ENCODE measurements around the gene CD36. TPM values are rescaled to one million over a fixed set of nuclear protein-coding genes. Genes with fewer than 3 reads are reported as not detected.
A peak's percentile ranks its signal among the peaks of the same experiment; 100 is the strongest.

CD36 gene
- total RNA-seq, 1 donor from 2014 or later = 1.6 TPM

- Mint-ChIP-seq H3K27me3 (ENCODE audit: insufficient read depth, low read depth) (no peaks in the 10 kb centered on the region), H3K4me1 (peaks cover 35% of the 10 kb centered on the region), H3K27ac (no peak overlapping the region), H3K9me3 (no peaks in the 10 kb centered on the region), H3K4me3 (no peak overlapping the region), H3K36me3 (no peaks in the 10 kb centered on the region)
- TF ChIP-seq CTCF (IDR thresholded peaks at IDR 0.05) = no peak
- no peak for TF ChIP-seq EZH2 (IDR thresholded peaks at IDR 0.05)
- TF ChIP-seq EZH2phosphoT487 (IDR thresholded peaks at IDR 0.05) = no peak
- Histone ChIP-seq H3K27me3 (no peaks in the 10 kb centered on the region), H3F3A (ENCODE audit: low read depth) (peaks cover 3% of the 10 kb centered on the region), H3K4me1 (peaks cover 16% of the 10 kb centered on the region), H3K27ac (no peak overlapping the region), H2AFZ (replicated peaks) (no peak overlapping the region), H4K20me1 (ENCODE audit: low read depth) (no peaks in the 10 kb centered on the region), H3K36me3 (no peaks in the 10 kb centered on the region), H3K4me3 (no peak overlapping the region), H3K9me3 (ENCODE audit: low read depth) (no peaks in the 10 kb centered on the region), H3K4me2 (no peak overlapping the region), H3K9ac (no peak overlapping the region), H3K79me2 (ENCODE audit: low read depth) (no peaks in the 10 kb centered on the region)
- no peak for DNase-seq (ENCODE audit: low spot score)
Measured at GRCh38 chr7:80720146-80720545, 81.7 kb downstream of the CD36 start.

DNA sequence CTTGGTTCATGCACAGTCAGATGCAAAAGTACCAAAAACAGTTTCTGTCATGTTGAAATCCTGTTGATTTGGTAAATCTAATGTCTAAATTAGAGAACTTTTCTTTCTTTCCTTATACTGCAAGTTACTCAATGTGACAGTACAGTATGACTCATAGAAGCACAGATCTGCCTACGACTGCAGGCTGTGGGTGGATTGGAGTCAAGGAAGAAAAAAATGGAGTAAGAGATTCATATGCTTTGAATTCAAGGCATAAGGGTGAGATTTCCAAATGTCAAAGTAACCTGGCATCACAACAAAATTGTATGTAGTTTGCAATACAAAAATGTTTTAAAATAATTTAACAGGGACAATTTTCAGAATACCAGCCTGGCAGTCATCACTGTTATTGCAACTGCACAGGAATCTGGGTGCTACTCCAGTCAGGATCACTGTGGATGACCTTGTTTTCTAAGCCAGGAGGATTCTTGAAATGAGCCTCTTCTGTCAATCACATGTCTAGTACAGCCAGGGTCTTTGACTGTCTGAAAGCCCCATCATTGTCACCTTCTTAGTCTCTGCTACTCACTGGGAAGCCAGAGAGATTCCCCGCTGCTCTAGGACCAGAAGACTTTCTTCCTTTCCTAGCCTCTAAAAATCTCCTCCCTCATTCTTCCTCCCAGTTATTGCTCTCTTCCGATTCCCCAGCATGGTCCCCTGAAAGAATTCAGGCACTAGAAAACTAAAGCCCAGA lies 83.6 kb downstream of the CD36 start:
- H3F3A ChIP-seq (ENCODE audit: low read depth) = peaks cover 3% of the 10 kb centered on the region
- H3K27ac ChIP-seq = peak overlapping the region; percentile 34
- no peak overlapping the region for H3K9ac ChIP-seq
- H3K27me3 Mint-ChIP-seq (ENCODE audit: insufficient read depth, low read depth) = no peaks in the 10 kb centered on the region
- H3K4me3 Mint-ChIP-seq = peak overlapping the region; percentile 5
- H3K36me3 Mint-ChIP-seq = no peaks in the 10 kb centered on the region
- no peak overlapping the region for H2AFZ ChIP-seq (replicated peaks)
- no peaks in the 10 kb centered on the region for H4K20me1 ChIP-seq (ENCODE audit: low read depth)
- peaks cover 44% of the 10 kb centered on the region for H3K4me1 Mint-ChIP-seq
- TF ChIP-seq EZH2 (IDR thresholded peaks at IDR 0.05) = no peak
- no peak for TF ChIP-seq EZH2phosphoT487 (IDR thresholded peaks at IDR 0.05)
- no peak for TF ChIP-seq CTCF (IDR thresholded peaks at IDR 0.05)
- no peaks in the 10 kb centered on the region for H3K9me3 Mint-ChIP-seq
- no peak overlapping the region for H3K4me3 ChIP-seq
- H3K9me3 ChIP-seq (ENCODE audit: low read depth) = no peaks in the 10 kb centered on the region
- no peak overlapping the region for H3K4me2 ChIP-seq
- H3K27ac Mint-ChIP-seq = peak overlapping the region; percentile 19
- no peaks in the 10 kb centered on the region for H3K36me3 ChIP-seq
- no peaks in the 10 kb centered on the region for H3K79me2 ChIP-seq (ENCODE audit: low read depth)
- no peaks in the 10 kb centered on the region for H3K27me3 ChIP-seq
- H3K4me1 ChIP-seq = peaks cover 16% of the 10 kb centered on the region
- DNase-seq (ENCODE audit: low spot score) = peak; percentile 29

DNA sequence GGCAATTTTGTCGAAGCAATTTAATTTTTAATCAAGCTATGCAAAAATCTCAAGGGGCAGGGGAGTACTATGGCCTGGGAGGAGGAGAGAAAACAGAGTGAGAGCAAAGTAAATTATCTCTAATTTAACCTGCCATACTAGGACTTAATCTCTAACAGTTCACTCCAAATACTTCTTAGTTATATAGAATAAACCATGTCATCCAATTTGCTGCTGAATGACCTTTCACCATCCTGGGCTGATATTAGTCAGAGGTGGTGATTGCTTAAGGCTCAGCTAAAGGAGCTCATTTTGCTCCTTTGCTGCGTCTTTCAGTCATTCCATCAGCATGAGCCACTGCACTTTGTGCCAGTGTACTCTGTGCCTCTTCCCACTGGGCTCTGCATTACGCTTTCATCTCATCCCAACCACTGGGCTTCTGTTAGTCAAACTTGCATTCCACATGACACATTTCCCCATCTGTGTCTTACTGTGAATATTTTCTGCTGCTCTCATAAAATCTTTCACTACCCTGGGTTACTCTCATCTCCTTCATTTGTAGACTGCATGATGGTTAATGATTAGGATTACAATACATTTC lies 84.3 kb downstream of the CD36 start:
- peak overlapping the region; percentile 81 for H3K27ac Mint-ChIP-seq
- H3K9me3 ChIP-seq (ENCODE audit: low read depth) = no peaks in the 10 kb centered on the region
- H3K36me3 ChIP-seq = no peaks in the 10 kb centered on the region
- no peaks in the 10 kb centered on the region for H3K9me3 Mint-ChIP-seq
- no peak overlapping the region for H3K4me3 ChIP-seq
- peak overlapping the region; percentile 34 for H3K27ac ChIP-seq
- H3K9ac ChIP-seq = no peak overlapping the region
- no peaks in the 10 kb centered on the region for H3K79me2 ChIP-seq (ENCODE audit: low read depth)
- H4K20me1 ChIP-seq (ENCODE audit: low read depth) = no peaks in the 10 kb centered on the region
- DNase-seq (ENCODE audit: low spot score) = peak; percentile 10
- peaks cover 3% of the 10 kb centered on the region for H3F3A ChIP-seq (ENCODE audit: low read depth)
- TF ChIP-seq EZH2phosphoT487 (IDR thresholded peaks at IDR 0.05) (no peak), CTCF (IDR thresholded peaks at IDR 0.05) (no peak), EZH2 (IDR thresholded peaks at IDR 0.05) (no peak)
- peak overlapping the region; percentile 5 for H3K4me3 Mint-ChIP-seq
- H3K4me1 Mint-ChIP-seq = peaks cover 44% of the 10 kb centered on the region
- no peaks in the 10 kb centered on the region for H3K27me3 ChIP-seq
- H3K4me2 ChIP-seq = no peak overlapping the region
- H3K4me1 ChIP-seq = peaks cover 16% of the 10 kb centered on the region
- no peaks in the 10 kb centered on the region for H3K36me3 Mint-ChIP-seq
- peaks cover 2% of the 10 kb centered on the region for H3K27me3 Mint-ChIP-seq (ENCODE audit: insufficient read depth, low read depth)
- H2AFZ ChIP-seq (replicated peaks) = no peak overlapping the region
